ENCODE results near the gene CHEK1. TPM values are rescaled to one million over a fixed set of nuclear protein-coding genes. Genes with fewer than 3 reads are reported as not detected.

Gene CHEK1
- total and polyA plus RNA-seq, 8 donors, result 14.4 to 31.4 (median 20.2) TPM

- ATAC-seq (peak; percentile 54), DNase-seq (no peak)
- Histone ChIP-seq H3K36me3 (peaks cover 0 to 24% of the 10 kb centered on the region in 2 donors), H3K4me3 (peak overlapping the region; percentile 71 to 73), H3K27me3 (no peaks in the 10 kb centered on the region), H3K9me3 (no peaks in the 10 kb centered on the region), H3K27ac (peak overlapping the region; percentile 94 to 96), H3K4me1 (peaks cover 10 to 21% of the 10 kb centered on the region in 2 donors)
- TF ChIP-seq CTCF (IDR thresholded peaks at IDR 0.05), result no peak
- intact Hi-C loops (cut with DNase I), result no loop called here
Measured at GRCh38 chr11:125625225-125625629, 264 bp downstream of the CHEK1 start.

- DNase-seq, result peak; percentile 90 to 94 (median 93)
- H3K36me3 ChIP-seq, result peaks cover 0 to 18% of the 10 kb centered on the region in 2 donors
- no peaks in the 10 kb centered on the region for H3K27me3 ChIP-seq
- peak; percentile 94 for ATAC-seq
- peaks cover 10 to 21% of the 10 kb centered on the region in 2 donors for H3K4me1 ChIP-seq
- H3K4me3 ChIP-seq, result peak overlapping the region; percentile 71 to 73
- H3K27ac ChIP-seq, result peak overlapping the region; percentile 94 to 96
- intact Hi-C loops (cut with DNase I), result no loop called here
- TF ChIP-seq CTCF (IDR thresholded peaks at IDR 0.05), result no peak
- H3K9me3 ChIP-seq, result no peaks in the 10 kb centered on the region
Measured at GRCh38 chr11:125625630-125626287, 796 bp downstream of the CHEK1 start.

GRCh38 chr11:125626288-125626950 is 1.5 kb downstream of the CHEK1 start:
- no peak for TF ChIP-seq CTCF (IDR thresholded peaks at IDR 0.05)
- Histone ChIP-seq H3K4me3 (peak overlapping the region; percentile 71 to 73), H3K27ac (peak overlapping the region; percentile 94 to 96), H3K36me3 (peaks cover 0 to 12% of the 10 kb centered on the region in 2 donors), H3K4me1 (peaks cover 10 to 21% of the 10 kb centered on the region in 2 donors), H3K9me3 (no peaks in the 10 kb centered on the region), H3K27me3 (no peaks in the 10 kb centered on the region)
- peak in 2 of 4 donors; percentile 16 to 67 for DNase-seq
- peak; percentile 31 for ATAC-seq
- intact Hi-C loops (cut with DNase I), result no loop called here

GRCh38 chr11:125627236-125627910 is 2.4 kb downstream of the CHEK1 start:
- H3K9me3 ChIP-seq, result no peaks in the 10 kb centered on the region
- TF ChIP-seq CTCF (IDR thresholded peaks at IDR 0.05), result no peak
- no peak overlapping the region for H3K4me3 ChIP-seq
- ATAC-seq (no peak), DNase-seq (no peak)
- H3K27ac ChIP-seq, result no peak overlapping the region
- peaks cover 10 to 21% of the 10 kb centered on the region in 2 donors for H3K4me1 ChIP-seq
- H3K27me3 ChIP-seq, result no peaks in the 10 kb centered on the region
- peaks cover 0 to 4% of the 10 kb centered on the region in 2 donors for H3K36me3 ChIP-seq
- intact Hi-C loops (cut with DNase I), result no loop called here

GRCh38 chr11:125637840-125638239 is 12.9 kb downstream of the CHEK1 start:
- H3K4me3 ChIP-seq, result no peak overlapping the region
- H3K27me3 ChIP-seq, result no peaks in the 10 kb centered on the region
- no peak for TF ChIP-seq CTCF (IDR thresholded peaks at IDR 0.05)
- no peaks in the 10 kb centered on the region for H3K9me3 ChIP-seq
- H3K27ac ChIP-seq, result no peak overlapping the region
- ATAC-seq, result no peak
- H3K4me1 ChIP-seq, result no peaks in the 10 kb centered on the region
- peaks cover 2 to 23% of the 10 kb centered on the region in 2 donors for H3K36me3 ChIP-seq
- DNase-seq, result no peak
- intact Hi-C loops (cut with DNase I), result no loop called here
